GM23248 (cell line): ENCODE measurements around the gene CD72.
"Not testable (repeated sequence)": the region's sequence is repeated elsewhere in the genome, so short reads cannot be mapped to it uniquely, and the experiment has no call there.

ENCODE experiments used
- EZH2 ChIP-seq: fragments of 200-600 bp; sonication (generic); IDR thresholded peaks from 2 replicates; pipeline ENCODE4 v1.6.1; 2018; ENCODE audit warnings: antibody characterized with exemption, mild to moderate bottlenecking; ENCODE audit not compliant: insufficient read depth, poor library complexity, severe bottlenecking
- EZH2phosphoT487 ChIP-seq: fragments of 200-600 bp; sonication (generic); IDR thresholded peaks from 2 replicates; pipeline ENCODE4 v1.6.1; 2018; ENCODE audit warnings: antibody characterized with exemption, moderate library complexity, mild to moderate bottlenecking, low read depth; ENCODE audit not compliant: insufficient read depth

- not testable (repeated sequence) for TF ChIP-seq EZH2, EZH2phosphoT487
Observed at GRCh38 chr9:35612066-35612465, 6.1 kb downstream of the CD72 start.
